Osteocyte (in vitro differentiated cells): ENCODE results near the gene PLBD2. TPM values are rescaled to one million over a fixed set of nuclear protein-coding genes. Genes with fewer than 3 reads are reported as not detected.

Experiments
- DNase-seq: peaks from one replicate; pipeline ENCODE4 v3.0.0; 2021; ENCODE audit warnings: mixed read lengths; ENCODE audit not compliant: unreplicated experiment; ENCODE audit errors: extremely low spot score
- H3K27ac Mint-ChIP-seq: one replicate; pipeline ENCODE4 v1.8.0; 2021; ENCODE audit warnings: mild to moderate bottlenecking, mixed read lengths; ENCODE audit not compliant: unreplicated experiment
- H3K27me3 Mint-ChIP-seq: one replicate; pipeline ENCODE4 v1.8.0; 2021; ENCODE audit warnings: mixed read lengths; ENCODE audit not compliant: unreplicated experiment
- H3K36me3 Mint-ChIP-seq: one replicate; pipeline ENCODE4 v1.8.0; 2021; ENCODE audit warnings: mixed read lengths; ENCODE audit not compliant: unreplicated experiment
- H3K4me1 Mint-ChIP-seq: one replicate; pipeline ENCODE4 v1.8.0; 2021; ENCODE audit warnings: mixed read lengths; ENCODE audit not compliant: unreplicated experiment
- H3K4me3 Mint-ChIP-seq: one replicate; pipeline ENCODE4 v1.8.0; 2021; ENCODE audit warnings: mild to moderate bottlenecking, moderate library complexity, mixed read lengths; ENCODE audit not compliant: unreplicated experiment
- H3K9me3 Mint-ChIP-seq: one replicate; pipeline ENCODE4 v1.8.0; 2021; ENCODE audit warnings: mixed read lengths; ENCODE audit not compliant: unreplicated experiment
- CTCF ChIP-seq: fragments of 200-600 bp; sonication (generic); IDR thresholded peaks from 2 replicates; pipeline ENCODE4 v1.5.0; 2021; ENCODE audit warnings: antibody characterized with exemption, mild to moderate bottlenecking, moderate library complexity
- total RNA-seq: library from RNA; stranded (reverse); gene quantifications from 2 replicates; pipeline ENCODE4 v1.2.1, GENCODE V29; 2021

PLBD2 gene
- total RNA-seq, 1 donor from 2014 or later = 103 TPM

GRCh38 chr12:113409462-113410124 is 51.2 kb downstream of the PLBD2 start:
- H3K4me3 Mint-ChIP-seq = no peak overlapping the region

GRCh38 chr12:113413488-113413939 is 55.1 kb downstream of the PLBD2 start:
- Mint-ChIP-seq H3K27ac (no peak overlapping the region), H3K36me3 (no peaks in the 10 kb centered on the region), H3K9me3 (no peaks in the 10 kb centered on the region), H3K4me3 (no peak overlapping the region), H3K27me3 (peaks cover 21% of the 10 kb centered on the region), H3K4me1 (peaks cover 2% of the 10 kb centered on the region)
- no peak for DNase-seq
- no peak for TF ChIP-seq CTCF

More at GRCh38 chr12:113409462-113410124, 51.2 kb downstream of the PLBD2 start:
- no peaks in the 10 kb centered on the region for H3K9me3 Mint-ChIP-seq
- no peak overlapping the region for H3K27ac Mint-ChIP-seq
- peaks cover 15% of the 10 kb centered on the region for H3K27me3 Mint-ChIP-seq
- H3K36me3 Mint-ChIP-seq = no peaks in the 10 kb centered on the region
- H3K4me1 Mint-ChIP-seq = peaks cover 2% of the 10 kb centered on the region
- no peak for TF ChIP-seq CTCF
- no peak for DNase-seq

GRCh38 chr12:113414519-113415038 is 56.2 kb downstream of the PLBD2 start:
- DNase-seq = no peak

GRCh38 chr12:113416091-113416754 is 57.8 kb downstream of the PLBD2 start:
- no peaks in the 10 kb centered on the region for H3K36me3 Mint-ChIP-seq
- peaks cover 2% of the 10 kb centered on the region for H3K4me1 Mint-ChIP-seq
- H3K27me3 Mint-ChIP-seq = peaks cover 12% of the 10 kb centered on the region
- TF ChIP-seq CTCF = no peak
- H3K27ac Mint-ChIP-seq = no peak overlapping the region
- H3K4me3 Mint-ChIP-seq = no peak overlapping the region
- H3K9me3 Mint-ChIP-seq = no peaks in the 10 kb centered on the region
- DNase-seq = no peak

More at GRCh38 chr12:113414519-113415038, 56.2 kb downstream of the PLBD2 start:
- H3K27ac Mint-ChIP-seq = no peak overlapping the region
- peaks cover 2% of the 10 kb centered on the region for H3K4me1 Mint-ChIP-seq
- no peak for TF ChIP-seq CTCF
- no peaks in the 10 kb centered on the region for H3K9me3 Mint-ChIP-seq
- H3K36me3 Mint-ChIP-seq = no peaks in the 10 kb centered on the region
- H3K27me3 Mint-ChIP-seq = peaks cover 21% of the 10 kb centered on the region
- H3K4me3 Mint-ChIP-seq = no peak overlapping the region
